Duodenal mucosa (tissue), 2 donors: ENCODE results near the gene CPA5.
"Not testable (repeated sequence)": the region's sequence is repeated elsewhere in the genome, so short reads cannot be mapped to it uniquely, and the experiment has no call there.

Experiments used
- H3K27ac ChIP-seq: one replicate; pipeline ENCODE4 v1.7.0; 2013; ENCODE audit warnings: low read depth, low read length
- H3K27me3 ChIP-seq, 2 donors: one replicate each; pipeline ENCODE4 v1.7.0; 2013; ENCODE audit warnings: low read length in 2 of 2, control low read depth in 1 of 2; ENCODE audit not compliant: insufficient read depth in 2 of 2, control insufficient read depth in 1 of 2
- H3K36me3 ChIP-seq, 2 donors: one replicate each; pipeline ENCODE4 v1.7.0; 2013; ENCODE audit warnings: low read length in 2 of 2, control low read depth in 1 of 2; ENCODE audit not compliant: insufficient read depth in 2 of 2, control insufficient read depth in 1 of 2
- H3K4me1 ChIP-seq, 2 donors: one replicate each; pipeline ENCODE4 v1.7.0; 2013; ENCODE audit warnings: low read length in 2 of 2, control low read depth in 1 of 2; ENCODE audit not compliant: insufficient read depth in 2 of 2, control insufficient read depth in 1 of 2
- H3K4me3 ChIP-seq, 2 donors: one replicate each; pipeline ENCODE4 v1.7.0; 2013; ENCODE audit warnings: low read length in 2 of 2, low read depth in 1 of 2
- H3K9ac ChIP-seq, 2 donors: one replicate each; pipeline ENCODE4 v1.7.0; 2013; ENCODE audit warnings: low read length in 2 of 2, low read depth in 1 of 2
- H3K9me3 ChIP-seq, 2 donors: one replicate each; pipeline ENCODE4 v1.7.0; 2013; ENCODE audit warnings: low read length in 2 of 2, control low read depth in 1 of 2; ENCODE audit not compliant: control insufficient read depth in 1 of 2

Gene CPA5

DNA sequence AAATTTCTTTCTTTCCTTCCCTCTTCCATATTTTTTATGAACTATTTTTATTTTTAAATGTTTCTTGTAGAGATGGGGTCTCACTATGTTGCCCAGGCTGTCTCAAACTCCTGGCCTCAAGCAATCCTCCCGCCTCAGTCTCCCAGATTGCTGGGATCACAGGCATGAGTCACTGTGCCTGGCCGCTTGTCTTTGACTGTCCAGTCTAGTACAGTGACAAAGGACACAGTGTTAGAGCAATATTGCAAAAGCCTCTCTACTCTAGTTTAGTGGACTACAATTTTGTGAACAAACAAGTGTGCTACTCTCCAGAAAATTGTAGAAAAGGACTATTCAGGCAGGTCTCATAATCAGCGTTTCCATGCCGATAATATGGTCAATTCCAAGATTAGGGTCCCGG lies 40.6 kb upstream of the CPA5 start:
- Histone ChIP-seq H3K9me3 (no peaks in the 10 kb centered on the region), H3K36me3 (no peaks in the 10 kb centered on the region), H3K4me1 (peaks cover 0 to 8% of the 10 kb centered on the region in 2 donors), H3K9ac (no peak overlapping the region), H3K4me3 (no peak overlapping the region), H3K27ac (no peak overlapping the region), H3K27me3 (no peaks in the 10 kb centered on the region)

DNA sequence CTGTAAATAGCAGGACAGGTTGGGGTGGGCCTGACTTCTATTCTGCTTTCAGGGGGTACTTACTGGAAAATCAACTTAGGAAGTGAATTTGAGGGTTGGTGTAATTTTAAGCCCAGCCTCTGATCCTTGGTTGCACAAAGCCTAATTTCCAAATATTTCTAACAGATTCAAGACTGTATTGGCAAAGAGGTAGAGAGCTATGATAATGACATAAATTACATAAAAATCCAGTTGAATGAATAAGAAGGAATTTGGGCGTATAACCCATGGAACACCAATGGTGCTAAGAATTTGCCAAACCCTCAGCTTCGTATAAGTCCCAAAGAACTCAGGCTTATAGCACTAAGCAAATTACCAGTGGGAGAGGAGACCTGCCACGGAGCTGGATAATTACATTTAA lies 39.7 kb upstream of the CPA5 start:
- Histone ChIP-seq H3K4me3 (no peak overlapping the region), H3K27ac (no peak overlapping the region), H3K27me3 (no peaks in the 10 kb centered on the region), H3K36me3 (no peaks in the 10 kb centered on the region), H3K4me1 (no peaks in the 10 kb centered on the region), H3K9ac (no peak overlapping the region), H3K9me3 (no peaks in the 10 kb centered on the region)

DNA sequence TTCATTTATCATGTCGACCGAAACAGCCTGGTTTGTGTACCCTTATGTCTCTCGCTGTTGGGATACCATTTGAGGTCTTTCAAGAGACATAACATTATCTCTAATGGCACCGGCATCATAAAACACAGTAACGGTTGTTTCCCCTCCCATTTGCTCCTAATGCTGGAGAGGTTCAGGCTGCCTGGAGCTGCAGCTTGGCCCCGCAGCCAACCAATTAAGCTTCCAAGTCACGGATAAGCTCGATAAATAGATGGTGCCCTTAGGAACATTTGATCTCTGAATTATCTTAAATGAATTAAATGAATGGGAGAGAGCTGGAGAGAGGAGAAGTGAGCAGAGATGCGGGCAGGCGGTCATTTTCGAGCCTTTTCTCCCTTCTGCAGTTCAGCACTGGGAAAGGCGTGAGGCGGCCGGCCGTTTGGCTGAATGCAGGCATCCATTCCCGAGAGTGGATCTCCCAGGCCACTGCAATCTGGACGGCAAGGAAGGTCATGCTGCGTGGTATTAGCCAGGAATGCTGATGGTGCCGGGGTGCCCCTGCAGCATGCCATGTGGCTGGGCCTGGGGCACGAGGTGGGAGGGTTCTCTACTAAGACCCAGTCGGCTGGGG lies 39.1 kb upstream of the CPA5 start:
- Histone ChIP-seq H3K4me3 (no peak overlapping the region), H3K4me1 (no peaks in the 10 kb centered on the region), H3K27me3 (no peaks in the 10 kb centered on the region), H3K9ac (no peak overlapping the region), H3K27ac (no peak overlapping the region), H3K36me3 (no peaks in the 10 kb centered on the region), H3K9me3 (no peaks in the 10 kb centered on the region)

DNA sequence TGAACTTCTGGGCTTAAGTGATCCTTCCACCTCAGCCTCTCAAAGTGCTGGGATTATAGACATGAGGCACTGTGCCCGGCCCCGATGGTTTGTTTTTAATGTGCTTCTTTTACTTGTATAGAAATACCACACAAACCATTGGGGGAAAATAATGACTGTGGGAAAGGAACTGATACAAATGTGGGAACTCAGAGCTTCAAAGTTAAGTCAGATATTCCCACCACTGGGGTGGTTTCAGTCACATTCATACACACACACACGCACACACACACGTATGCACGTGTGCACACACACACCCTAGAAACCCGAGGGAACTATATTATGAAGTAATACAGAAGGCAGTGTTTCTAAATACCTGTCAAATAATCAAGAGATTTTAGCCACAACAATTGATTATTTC lies 34.6 kb upstream of the CPA5 start:
- Histone ChIP-seq H3K9ac (no peak overlapping the region), H3K27ac (no peak overlapping the region), H3K4me3 (no peak overlapping the region), H3K27me3 (no peaks in the 10 kb centered on the region), H3K9me3 (no peaks in the 10 kb centered on the region), H3K4me1 (no peaks in the 10 kb centered on the region), H3K36me3 (no peaks in the 10 kb centered on the region)

DNA sequence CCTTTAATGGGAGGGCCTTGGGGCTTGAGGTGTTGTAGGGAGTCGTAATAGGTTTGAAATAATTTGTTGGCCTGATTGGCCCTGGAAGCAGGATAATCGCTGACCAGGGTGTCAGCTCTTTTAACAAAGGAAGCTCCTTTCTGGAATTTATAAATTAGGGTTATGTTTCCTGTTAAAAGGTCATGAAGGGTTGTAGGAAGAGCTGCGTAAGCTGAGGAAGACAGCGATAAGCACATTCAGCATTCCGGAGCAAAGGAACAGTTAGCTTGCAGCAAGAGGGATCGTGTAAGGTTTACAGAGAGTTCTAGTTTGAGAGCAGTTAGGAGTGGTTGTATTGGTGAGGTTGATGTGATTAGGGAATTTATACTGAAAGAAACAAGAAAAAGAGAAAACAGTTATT lies 30.3 kb upstream of the CPA5 start:
- Histone ChIP-seq H3K4me1 (no peaks in the 10 kb centered on the region), H3K27ac (no peak overlapping the region), H3K27me3 (no peaks in the 10 kb centered on the region), H3K9ac (no peak overlapping the region), H3K36me3 (no peaks in the 10 kb centered on the region), H3K9me3 (no peaks in the 10 kb centered on the region), H3K4me3 (no peak overlapping the region)

DNA sequence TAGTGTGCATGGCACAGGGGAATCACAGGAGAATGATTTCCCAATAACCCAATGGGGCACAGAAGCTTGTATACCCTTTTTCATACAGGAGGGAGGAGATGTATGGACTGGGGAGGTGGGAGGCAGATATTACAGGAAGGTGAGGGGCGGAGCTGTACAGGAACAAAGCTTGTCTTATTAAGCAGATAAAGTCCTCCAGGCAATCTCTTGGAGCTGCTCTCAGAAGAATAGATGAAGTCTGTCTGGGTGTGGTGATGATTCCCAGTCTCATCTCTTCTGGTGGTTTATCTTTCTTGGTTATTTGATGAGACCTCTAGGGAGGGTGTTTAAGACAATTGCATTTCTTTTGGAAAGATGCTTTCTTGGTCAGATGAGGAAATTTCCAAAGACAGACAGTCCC lies 25.1 kb upstream of the CPA5 start:
- no peaks in the 10 kb centered on the region for H3K36me3 ChIP-seq
- no peak overlapping the region for H3K27ac ChIP-seq

DNA sequence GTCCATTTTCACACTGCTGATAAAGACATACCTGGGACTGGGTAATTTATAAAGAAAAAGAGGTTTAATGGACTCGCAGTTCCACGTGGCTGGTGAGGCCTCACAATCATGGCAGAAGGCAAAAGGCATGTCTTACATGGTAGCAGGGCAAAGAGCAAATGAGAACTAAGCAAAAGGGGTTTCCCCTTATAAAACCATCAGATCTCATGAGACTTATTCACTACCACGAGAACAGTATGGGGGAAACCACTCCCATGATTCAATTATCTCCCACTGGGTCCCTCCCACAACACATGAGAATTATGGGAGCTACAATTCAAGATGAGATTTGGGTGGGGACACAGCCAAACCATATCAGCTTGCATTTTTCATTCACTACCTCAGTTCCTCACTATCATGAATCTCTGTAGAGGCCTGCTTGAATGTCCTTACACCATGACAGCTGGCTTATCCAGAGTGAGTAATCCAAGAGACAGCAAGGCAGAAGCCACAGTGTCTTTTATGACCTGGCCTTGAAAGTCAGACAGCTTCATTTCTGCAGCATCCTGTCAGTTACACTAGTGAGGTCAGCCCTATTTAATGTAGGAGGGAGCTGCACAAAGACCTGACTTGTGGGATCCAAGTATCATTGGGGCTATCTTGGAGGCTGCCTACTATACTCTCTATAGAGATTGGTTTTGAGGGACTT lies 22.9 kb upstream of the CPA5 start:
- not testable (repeated sequence) for H3K27ac ChIP-seq, H3K9ac ChIP-seq, H3K27me3 ChIP-seq, H3K9me3 ChIP-seq, H3K4me3 ChIP-seq, H3K4me1 ChIP-seq, H3K36me3 ChIP-seq

More for the DNA sequence above, 25.1 kb upstream of the CPA5 start:
- Histone ChIP-seq H3K9ac (no peak overlapping the region), H3K4me1 (no peaks in the 10 kb centered on the region), H3K9me3 (no peaks in the 10 kb centered on the region), H3K4me3 (no peak overlapping the region), H3K27me3 (no peaks in the 10 kb centered on the region)

DNA sequence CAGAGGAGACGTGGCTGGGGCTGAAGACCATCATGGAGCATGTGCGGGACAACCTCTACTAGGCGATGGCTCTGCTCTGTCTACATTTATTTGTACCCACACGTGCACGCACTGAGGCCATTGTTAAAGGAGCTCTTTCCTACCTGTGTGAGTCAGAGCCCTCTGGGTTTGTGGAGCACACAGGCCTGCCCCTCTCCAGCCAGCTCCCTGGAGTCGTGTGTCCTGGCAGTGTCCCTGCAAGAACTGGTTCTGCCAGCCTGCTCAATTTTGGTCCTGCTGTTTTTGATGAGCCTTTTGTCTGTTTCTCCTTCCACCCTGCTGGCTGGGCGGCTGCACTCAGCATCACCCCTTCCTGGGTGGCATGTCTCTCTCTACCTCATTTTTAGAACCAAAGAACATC lies 22.0 kb upstream of the CPA5 start:
- Histone ChIP-seq H3K27ac (no peak overlapping the region), H3K27me3 (no peaks in the 10 kb centered on the region), H3K36me3 (no peaks in the 10 kb centered on the region), H3K9me3 (no peaks in the 10 kb centered on the region), H3K4me1 (no peaks in the 10 kb centered on the region), H3K9ac (no peak overlapping the region), H3K4me3 (no peak overlapping the region)

DNA sequence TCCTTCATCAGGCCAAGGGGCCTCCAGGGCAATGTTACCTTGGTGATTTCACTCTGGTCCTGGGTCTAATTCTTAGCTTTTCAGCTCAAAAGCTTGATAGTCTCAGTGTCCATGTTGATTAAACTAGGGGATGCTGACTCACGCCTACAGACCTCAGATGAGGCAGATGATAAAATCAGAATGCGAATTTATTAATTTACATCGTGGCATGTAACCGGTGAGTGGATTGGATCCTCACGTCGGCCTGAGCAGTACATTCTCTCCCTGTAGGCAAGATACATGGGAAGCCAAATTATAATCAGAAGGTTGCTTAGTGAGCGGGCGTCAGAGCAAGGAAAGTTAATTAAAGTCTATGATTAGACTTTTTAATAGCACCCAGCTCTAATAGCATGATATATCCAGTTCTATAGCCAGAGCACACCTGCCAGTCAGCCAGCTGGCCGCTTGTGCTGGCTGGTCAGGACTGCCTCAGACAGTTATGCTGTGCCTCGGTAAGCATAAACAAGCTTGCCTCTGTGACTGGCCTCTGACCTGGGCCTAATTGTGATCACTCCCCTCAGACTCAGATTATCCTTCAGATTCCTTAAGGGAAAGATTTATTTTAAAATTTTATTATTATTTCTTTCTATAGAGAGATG lies 20.2 kb upstream of the CPA5 start:
- H3K36me3 ChIP-seq: no peaks in the 10 kb centered on the region
- H3K4me3 ChIP-seq: no peak overlapping the region
- no peaks in the 10 kb centered on the region for H3K9me3 ChIP-seq
- no peak overlapping the region for H3K9ac ChIP-seq
- H3K4me1 ChIP-seq: no peaks in the 10 kb centered on the region
- no peaks in the 10 kb centered on the region for H3K27me3 ChIP-seq
- H3K27ac ChIP-seq: no peak overlapping the region

DNA sequence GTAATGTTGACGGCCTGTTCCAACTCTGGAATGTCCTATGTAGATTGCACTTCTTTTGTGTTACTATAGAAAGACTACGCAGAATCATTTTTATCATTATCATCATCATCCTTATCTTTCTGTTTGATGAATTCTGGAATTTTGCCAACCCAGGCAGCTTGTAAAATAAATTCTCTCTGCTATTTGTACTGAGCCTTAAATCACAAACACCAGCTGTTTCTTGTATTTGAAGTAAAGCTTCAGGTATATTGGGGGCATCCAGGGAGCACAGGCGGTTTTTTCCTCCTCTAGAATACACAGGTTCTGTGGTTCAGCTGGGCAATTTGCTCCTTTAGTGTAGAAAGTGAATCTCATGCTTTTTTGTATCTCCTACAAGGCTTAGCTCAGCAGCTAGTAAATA lies 14.9 kb upstream of the CPA5 start:
- Histone ChIP-seq H3K9me3 (no peaks in the 10 kb centered on the region), H3K27ac (no peak overlapping the region), H3K27me3 (no peaks in the 10 kb centered on the region), H3K4me3 (no peak overlapping the region), H3K9ac (no peak overlapping the region), H3K36me3 (no peaks in the 10 kb centered on the region), H3K4me1 (no peaks in the 10 kb centered on the region)
